K562 (cell line): Measurements from ENCODE around the gene MAU2. TPM values are rescaled to one million over a fixed set of nuclear protein-coding genes. Genes with fewer than 3 reads are reported as not detected.

Experiments
- CBX3 ChIP-seq, 2 experiments: IDR thresholded peaks; 1 replicate in 1 of 2; 2 replicates in 1 of 2; pipeline ENCODE4 v1.6.1; 2012; ENCODE audit warnings: inconsistent platforms in 2 of 2, low read length in 2 of 2, borderline replicate concordance in 1 of 2, control low read depth in 1 of 2
- JUND ChIP-seq, 2 experiments: IDR thresholded peaks; 2 replicates in 1 of 2; 3 replicates in 1 of 2; pipeline ENCODE4 v1.6.1; 2011; ENCODE audit warnings: borderline replicate concordance in 2 of 2, low read depth in 2 of 2, low read length in 2 of 2, improper control_type of control experiment in 1 of 2, missing biosample characterization in 1 of 2, missing genetic modification characterization in 1 of 2, missing genetic modification reagents in 1 of 2
- MCM7 ChIP-seq, 2 experiments: fragments of 450-650 bp; IDR thresholded peaks; 2 replicates each; pipeline ENCODE4 v1.6.1; 2016 to 2018
- RAD21 ChIP-seq, 2 experiments: fragments of 250-450 bp in 1 of 2; fragments of 450-650 bp in 1 of 2; sonication (Bioruptor Pico) in 1 of 2; formaldehyde crosslinking in 1 of 2; IDR thresholded peaks in 1 of 2; conservative IDR thresholded peaks in 1 of 2; 2 replicates each; pipeline versions ENCODE4 v1.4.0 to v1.8.0; 2020 to 2022; ENCODE audit warnings: mild to moderate bottlenecking in 2 of 2, moderate library complexity in 1 of 2
- RCOR1 ChIP-seq, 2 experiments: IDR thresholded peaks; 2 replicates each; pipeline ENCODE4 v1.6.1; 2012; ENCODE audit warnings: low read depth in 2 of 2, low read length in 2 of 2, borderline replicate concordance in 1 of 2, improper control_type of control experiment in 1 of 2
- SAFB ChIP-seq: fragments of 200-400 bp; formaldehyde crosslinking; IDR thresholded peaks from 2 replicates; pipeline ENCODE4 v1.6.1; 2017; ENCODE audit warnings: low read depth, low read length, borderline replicate concordance
- SMAD1 ChIP-seq: fragments of 150-350 bp; IDR thresholded peaks from 2 replicates; pipeline ENCODE4 v1.6.1; 2014; ENCODE audit warnings: low read length, low read depth; ENCODE audit not compliant: partially characterized antibody
- WHSC1 ChIP-seq: IDR thresholded peaks from one replicate; pipeline ENCODE4 v1.6.1; 2012; ENCODE audit warnings: low read length, control low read depth, inconsistent platforms
- ZNF318 ChIP-seq, 2 experiments: fragments of 450-650 bp; IDR thresholded peaks; 2 replicates each; pipeline ENCODE4 v1.6.1; 2016; ENCODE audit warnings: mild to moderate bottlenecking in 2 of 2, borderline replicate concordance in 1 of 2, low read depth in 1 of 2, moderate library complexity in 1 of 2
- ZNF41 ChIP-seq: fragments of 250-450 bp; sonication (Bioruptor Pico); conservative IDR thresholded peaks from 2 replicates; pipeline ENCODE4 v1.4.0; 2020; ENCODE audit warnings: mild to moderate bottlenecking
- ZNF583 ChIP-seq: fragments of 250-450 bp; sonication (Bioruptor Pico); IDR thresholded peaks from 2 replicates; pipeline ENCODE4 v1.4.0; 2020
- ZNF778 ChIP-seq: fragments of 450-650 bp; formaldehyde crosslinking; IDR thresholded peaks from 2 replicates; pipeline ENCODE4 v1.4.0; 2020; ENCODE audit warnings: mild to moderate bottlenecking, moderate library complexity
- polyA plus RNA-seq, 8 experiments: library from polyadenylated mRNA; depleted of rRNA in 4 of 8; stranded (reverse) in 5 of 8; unstranded in 3 of 8; fragments of >200 nt; fragmentation: Nextera tagmentation in 2 of 8; fragmentation: Illumina TruSeq in 1 of 8; extraction: Ambion mirVana in 2 of 8; extraction: Trizol in 1 of 8; gene quantifications; 2 replicates each; pipeline versions ENCODE4 v1.2.1 to v1.2.3, GENCODE V29; 2011 to 2014; ENCODE audit warnings: inconsistent platforms in 1 of 8, missing spikeins in 1 of 8
- total RNA-seq, 7 experiments: library from RNA; depleted of rRNA in 6 of 7; stranded (reverse); fragments of >200 nt in 6 of 7; fragmentation: Illumina TruSeq in 2 of 7; extraction: Trizol in 2 of 7; gene quantifications; 2 replicates each; pipeline versions ENCODE4 v1.2.1 to v1.2.3, GENCODE V29; 2011 to 2021; ENCODE audit warnings: low replicate concordance in 1 of 7
- TF ChIP-seq, protein P1 (sequence below), 2 experiments: fragments of 450-650 bp in 1 of 2; IDR thresholded peaks; 2 replicates each; pipeline ENCODE4 v1.6.1; 2011 to 2017; ENCODE audit warnings: low read depth in 2 of 2, antibody characterized with exemption in 1 of 2, borderline replicate concordance in 1 of 2, low read length in 1 of 2, mild to moderate bottlenecking in 1 of 2, mixed read lengths in 1 of 2; ENCODE audit not compliant: control insufficient read depth in 1 of 2
- TF ChIP-seq, protein P2 (sequence below): sonication (generic); formaldehyde crosslinking; IDR thresholded peaks from 2 replicates; pipeline ENCODE4 v1.9.0; 2022; ENCODE audit warnings: mild to moderate bottlenecking, missing genetic modification reagents

Gene MAU2
- total and polyA plus RNA-seq, 9 of the 15 experiments (the other 6 are each of a cell fraction or from before 2014, with no cell fraction given), result 1.2 to 48.1 (median 19.4) TPM

DNA sequence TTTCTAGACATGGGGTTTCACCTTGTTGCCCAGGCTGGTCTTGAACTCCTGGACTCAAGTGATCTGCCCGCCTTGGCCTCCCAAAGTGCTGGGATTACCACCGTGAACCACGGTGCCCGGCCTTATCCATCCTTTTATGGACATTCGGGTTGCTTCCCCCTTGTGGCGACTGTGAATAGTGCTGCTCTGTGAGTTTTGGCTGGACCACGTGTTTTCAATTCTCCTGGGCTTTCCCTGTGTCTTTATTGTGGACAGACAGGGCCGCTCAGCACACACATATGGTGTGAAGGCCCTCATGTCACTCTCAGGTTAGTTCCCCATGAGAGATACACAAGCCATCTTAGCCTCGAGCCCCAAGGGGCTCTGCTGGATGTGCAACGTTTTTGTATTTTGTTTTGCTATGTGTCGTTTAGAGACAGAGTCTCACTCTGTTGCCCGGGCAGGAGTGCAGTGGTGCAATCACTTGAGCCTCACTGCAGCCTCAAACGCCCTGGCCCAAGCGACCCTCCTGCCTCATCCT is 40.5 kb downstream of the MAU2 start (continued):
- TF ChIP-seq ZNF778 (CRISPR knock-in tag) (no peak), SMAD1 (no peak), ZNF41 (no peak), RAD21 (CRISPR knock-in tag; conservative IDR thresholded peaks at IDR 0.05 in 1 of 2, IDR thresholded peaks at IDR 0.05 in 1 of 2) (peak; percentile 34 to 60; a peak in 2 of 4 replicates), CBX3 (IDR thresholded peaks at IDR 0.05; ENCODE audit: borderline replicate concordance in 1 of 2, low read length in 2 of 2) (0 out of 3 replicates have a peak, but pooled peaks of 1 of the 2 experiments have one; percentile 41), JUND (IDR thresholded peaks at IDR 0.05; ENCODE audit: borderline replicate concordance, low read depth, low read length) (no peak), JUND (tag; IDR thresholded peaks at IDR 0.05; ENCODE audit: borderline replicate concordance, low read depth, low read length) (0 out of 3 replicates have a peak, but pooled peaks have one; percentile 19), MCM7 (IDR thresholded peaks at IDR 0.05) (no peak), ZNF318 (IDR thresholded peaks at IDR 0.05; ENCODE audit: borderline replicate concordance in 1 of 2, low read depth in 1 of 2) (no peak), ZNF583 (CRISPR knock-in tag) (no peak), RCOR1 (IDR thresholded peaks at IDR 0.05; ENCODE audit: borderline replicate concordance in 1 of 2, low read depth in 2 of 2, low read length in 2 of 2) (peak in 1 of 2 experiments; percentile 88; a peak in 2 of 4 replicates), SAFB (no peak), WHSC1 (no peak)
- TF ChIP-seq, protein P1, sequence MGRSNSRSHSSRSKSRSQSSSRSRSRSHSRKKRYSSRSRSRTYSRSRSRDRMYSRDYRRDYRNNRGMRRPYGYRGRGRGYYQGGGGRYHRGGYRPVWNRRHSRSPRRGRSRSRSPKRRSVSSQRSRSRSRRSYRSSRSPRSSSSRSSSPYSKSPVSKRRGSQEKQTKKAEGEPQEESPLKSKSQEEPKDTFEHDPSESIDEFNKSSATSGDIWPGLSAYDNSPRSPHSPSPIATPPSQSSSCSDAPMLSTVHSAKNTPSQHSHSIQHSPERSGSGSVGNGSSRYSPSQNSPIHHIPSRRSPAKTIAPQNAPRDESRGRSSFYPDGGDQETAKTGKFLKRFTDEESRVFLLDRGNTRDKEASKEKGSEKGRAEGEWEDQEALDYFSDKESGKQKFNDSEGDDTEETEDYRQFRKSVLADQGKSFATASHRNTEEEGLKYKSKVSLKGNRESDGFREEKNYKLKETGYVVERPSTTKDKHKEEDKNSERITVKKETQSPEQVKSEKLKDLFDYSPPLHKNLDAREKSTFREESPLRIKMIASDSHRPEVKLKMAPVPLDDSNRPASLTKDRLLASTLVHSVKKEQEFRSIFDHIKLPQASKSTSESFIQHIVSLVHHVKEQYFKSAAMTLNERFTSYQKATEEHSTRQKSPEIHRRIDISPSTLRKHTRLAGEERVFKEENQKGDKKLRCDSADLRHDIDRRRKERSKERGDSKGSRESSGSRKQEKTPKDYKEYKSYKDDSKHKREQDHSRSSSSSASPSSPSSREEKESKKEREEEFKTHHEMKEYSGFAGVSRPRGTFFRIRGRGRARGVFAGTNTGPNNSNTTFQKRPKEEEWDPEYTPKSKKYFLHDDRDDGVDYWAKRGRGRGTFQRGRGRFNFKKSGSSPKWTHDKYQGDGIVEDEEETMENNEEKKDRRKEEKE (IDR thresholded peaks at IDR 0.05; ENCODE audit: borderline replicate concordance in 1 of 2, control insufficient read depth in 1 of 2, low read depth in 2 of 2, low read length in 1 of 2), result no peak
- TF ChIP-seq, protein P2, sequence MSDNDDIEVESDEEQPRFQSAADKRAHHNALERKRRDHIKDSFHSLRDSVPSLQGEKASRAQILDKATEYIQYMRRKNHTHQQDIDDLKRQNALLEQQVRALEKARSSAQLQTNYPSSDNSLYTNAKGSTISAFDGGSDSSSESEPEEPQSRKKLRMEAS (CRISPR knock-in tag), result peak; percentile 89
